GM18526 (cell line): Measurements from ENCODE around the gene UEVLD.

Experiments used
- POLR2A ChIP-seq: IDR thresholded peaks from 3 replicates; pipeline ENCODE4 v1.6.1; 2011; ENCODE audit not compliant: insufficient read length; ENCODE audit errors: extremely low read depth

The UEVLD gene

GRCh38 chr11:18536209-18536608 lies 52.3 kb downstream of the UEVLD start:
- no peak for TF ChIP-seq POLR2A

- TF ChIP-seq POLR2A, result no peak
These were observed 54.3 kb downstream of the UEVLD start for GRCh38 chr11:18534245-18534644.

- no peak for TF ChIP-seq POLR2A
These were observed 55.2 kb downstream of the UEVLD start for GRCh38 chr11:18533365-18533764.

GRCh38 chr11:18527512-18527911 lies 61.0 kb downstream of the UEVLD start:
- TF ChIP-seq POLR2A, result no peak

GRCh38 chr11:18526521-18527296 lies 61.8 kb downstream of the UEVLD start, which contains the start of gene TSG101:
TSG101 (minus strand) TSS chr11:18526942; CDS start chr11:18526816, 126 bp downstream.
- TF ChIP-seq POLR2A, result peak; percentile 89

GRCh38 chr11:18526130-18526520 lies 62.4 kb downstream of the UEVLD start:
- no peak for TF ChIP-seq POLR2A

GRCh38 chr11:18524248-18524647 lies 64.3 kb downstream of the UEVLD start:
- TF ChIP-seq POLR2A, result no peak

- TF ChIP-seq POLR2A, result no peak
These were observed 65.5 kb downstream of the UEVLD start for GRCh38 chr11:18523084-18523483.

- TF ChIP-seq POLR2A, result no peak
These were observed 66.1 kb downstream of the UEVLD start for GRCh38 chr11:18522388-18522787.

GRCh38 chr11:18521122-18521521 lies 67.4 kb downstream of the UEVLD start:
- no peak for TF ChIP-seq POLR2A

GRCh38 chr11:18502352-18502751 lies 86.2 kb downstream of the UEVLD start:
- no peak for TF ChIP-seq POLR2A

GRCh38 chr11:18501629-18502028 lies 86.9 kb downstream of the UEVLD start:
- TF ChIP-seq POLR2A, result no peak

- no peak for TF ChIP-seq POLR2A
These were observed 90.5 kb downstream of the UEVLD start for GRCh38 chr11:18498039-18498438.

- TF ChIP-seq POLR2A, result no peak
These were observed 92.8 kb downstream of the UEVLD start for GRCh38 chr11:18495703-18496102.

GRCh38 chr11:18495271-18495670 lies 93.3 kb downstream of the UEVLD start:
- TF ChIP-seq POLR2A, result no peak

- TF ChIP-seq POLR2A, result no peak
These were observed 95.2 kb downstream of the UEVLD start for GRCh38 chr11:18493310-18493709.

- TF ChIP-seq POLR2A, result no peak
These were observed 95.6 kb downstream of the UEVLD start for GRCh38 chr11:18492888-18493287.
